ENCODE results near the gene TCF23. TPM values are rescaled to one million over a fixed set of nuclear protein-coding genes. Genes with fewer than 3 reads are reported as not detected.

The TCF23 gene
- total RNA-seq, 1 experiment from 2014 or later: 0.03 TPM

GRCh38 chr2:27179344-27180000 lies 30.7 kb downstream of the TCF23 start:
- no peaks in the 10 kb centered on the region for H3K4me1 ChIP-seq (ENCODE audit: control insufficient read depth, insufficient read depth, low read length)
- no peak for TF ChIP-seq TCF7L2 (IDR thresholded peaks at IDR 0.05; ENCODE audit: low read depth, low read length)
- no peak for TF ChIP-seq CTCF (IDR thresholded peaks at IDR 0.05)
- TF ChIP-seq REST (IDR thresholded peaks at IDR 0.05; ENCODE audit: insufficient read depth in 1 of 2, low read depth in 2 of 2, low read length in 1 of 2): no peak
- no peak for TF ChIP-seq SIN3A (IDR thresholded peaks at IDR 0.05; ENCODE audit: borderline replicate concordance, insufficient read depth, low read depth, low read length)
- no peak for TF ChIP-seq POLR2AphosphoS5 (IDR thresholded peaks at IDR 0.05; ENCODE audit: low read depth, low read length)
- H3K36me3 ChIP-seq (ENCODE audit: control insufficient read depth, insufficient read depth, low read length): no peaks in the 10 kb centered on the region
- no peak for ATAC-seq
- BruUV-seq (replicated peaks): no TSS peak
- CTCF ChIA-PET: interaction anchor here (0.7 kb wide), 2 partner anchors 92 to 99 kb away, joined by 3 to 4 read pairs; no protein-coding TSS in a partner anchor
- no peak for DNase-seq (ENCODE audit: low read depth, low spot score)
- in situ Hi-C loops (cut with HindIII; ENCODE audit: low pct_unique_long_range_greater_than_20kb, low sequenced_read_pairs): no loop called here
- no peak overlapping the region for H3K27ac ChIP-seq (ENCODE audit: low read length)
- intact Hi-C loops (cut with micrococcal nuclease; ENCODE audit: unreplicated experiment): no loop called here
- no peak overlapping the region for H3K4me3 ChIP-seq (ENCODE audit: low read depth in 2 of 2, low read length in 2 of 2)
- POLR2A ChIA-PET: no interaction called here
- peaks cover 2% of the 10 kb centered on the region for H3K27me3 ChIP-seq (ENCODE audit: control insufficient read depth, insufficient read depth, low read length)
- H3K9me3 ChIP-seq (ENCODE audit: control insufficient read depth, insufficient read depth, low read depth, low read length): no peaks in the 10 kb centered on the region

- ChIA-PET CTCF (no interaction called here), POLR2A (interaction anchor here (0.6 kb wide), 1 partner anchor 32 kb away, joined by 4 read pairs; no protein-coding TSS in a partner anchor)
- ATAC-seq (no peak), DNase-seq (ENCODE audit: low read depth, low spot score) (no peak)
- H3K9me3 ChIP-seq (ENCODE audit: control insufficient read depth, insufficient read depth, low read depth, low read length): no peaks in the 10 kb centered on the region
- intact Hi-C loops (cut with micrococcal nuclease; ENCODE audit: unreplicated experiment): no loop called here
- H3K27me3 ChIP-seq (ENCODE audit: control insufficient read depth, insufficient read depth, low read length): peaks cover 2% of the 10 kb centered on the region
- no peak overlapping the region for H3K4me3 ChIP-seq (ENCODE audit: low read depth in 2 of 2, low read length in 2 of 2)
- no TSS peak for BruUV-seq (replicated peaks)
- in situ Hi-C loops (cut with HindIII; ENCODE audit: low pct_unique_long_range_greater_than_20kb, low sequenced_read_pairs): no loop called here
- no peaks in the 10 kb centered on the region for H3K4me1 ChIP-seq (ENCODE audit: control insufficient read depth, insufficient read depth, low read length)
- no peak for TF ChIP-seq SIN3A (IDR thresholded peaks at IDR 0.05; ENCODE audit: borderline replicate concordance, insufficient read depth, low read depth, low read length)
- TF ChIP-seq CTCF (IDR thresholded peaks at IDR 0.05): no peak
- no peak for TF ChIP-seq TCF7L2 (IDR thresholded peaks at IDR 0.05; ENCODE audit: low read depth, low read length)
- no peak for TF ChIP-seq REST (IDR thresholded peaks at IDR 0.05; ENCODE audit: insufficient read depth in 1 of 2, low read depth in 2 of 2, low read length in 1 of 2)
- no peak for TF ChIP-seq POLR2AphosphoS5 (IDR thresholded peaks at IDR 0.05; ENCODE audit: low read depth, low read length)
- H3K27ac ChIP-seq (ENCODE audit: low read length): no peak overlapping the region
- no peaks in the 10 kb centered on the region for H3K36me3 ChIP-seq (ENCODE audit: control insufficient read depth, insufficient read depth, low read length)
Observed at GRCh38 chr2:27182346-27182745, 33.5 kb downstream of the TCF23 start.
